Stimulated activated naive CD8-positive, alpha-beta T cell treated with anti-CD3 and anti-CD28 coated beads, Interleukin-15, Interleukin-2, amounts not matched to agents 100 U/mL and 50 U/mL, for 24 hours (primary cell): ENCODE results near the gene UBP1.
"Not testable (repeated sequence)": the region's sequence is repeated elsewhere in the genome, so short reads cannot be mapped to it uniquely, and the experiment has no call there.

Source experiments
- ATAC-seq: fragments of 150-1000 bp; cut with Tn5 transposase; one replicate; pipeline ENCODE4 v1.10.0; 2021
- DNase-seq: peaks from one replicate; pipeline ENCODE4 v3.0.0; 2021

UBP1 gene, protein sequence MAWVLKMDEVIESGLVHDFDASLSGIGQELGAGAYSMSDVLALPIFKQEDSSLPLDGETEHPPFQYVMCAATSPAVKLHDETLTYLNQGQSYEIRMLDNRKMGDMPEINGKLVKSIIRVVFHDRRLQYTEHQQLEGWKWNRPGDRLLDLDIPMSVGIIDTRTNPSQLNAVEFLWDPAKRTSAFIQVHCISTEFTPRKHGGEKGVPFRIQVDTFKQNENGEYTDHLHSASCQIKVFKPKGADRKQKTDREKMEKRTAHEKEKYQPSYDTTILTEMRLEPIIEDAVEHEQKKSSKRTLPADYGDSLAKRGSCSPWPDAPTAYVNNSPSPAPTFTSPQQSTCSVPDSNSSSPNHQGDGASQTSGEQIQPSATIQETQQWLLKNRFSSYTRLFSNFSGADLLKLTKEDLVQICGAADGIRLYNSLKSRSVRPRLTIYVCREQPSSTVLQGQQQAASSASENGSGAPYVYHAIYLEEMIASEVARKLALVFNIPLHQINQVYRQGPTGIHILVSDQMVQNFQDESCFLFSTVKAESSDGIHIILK

DNA sequence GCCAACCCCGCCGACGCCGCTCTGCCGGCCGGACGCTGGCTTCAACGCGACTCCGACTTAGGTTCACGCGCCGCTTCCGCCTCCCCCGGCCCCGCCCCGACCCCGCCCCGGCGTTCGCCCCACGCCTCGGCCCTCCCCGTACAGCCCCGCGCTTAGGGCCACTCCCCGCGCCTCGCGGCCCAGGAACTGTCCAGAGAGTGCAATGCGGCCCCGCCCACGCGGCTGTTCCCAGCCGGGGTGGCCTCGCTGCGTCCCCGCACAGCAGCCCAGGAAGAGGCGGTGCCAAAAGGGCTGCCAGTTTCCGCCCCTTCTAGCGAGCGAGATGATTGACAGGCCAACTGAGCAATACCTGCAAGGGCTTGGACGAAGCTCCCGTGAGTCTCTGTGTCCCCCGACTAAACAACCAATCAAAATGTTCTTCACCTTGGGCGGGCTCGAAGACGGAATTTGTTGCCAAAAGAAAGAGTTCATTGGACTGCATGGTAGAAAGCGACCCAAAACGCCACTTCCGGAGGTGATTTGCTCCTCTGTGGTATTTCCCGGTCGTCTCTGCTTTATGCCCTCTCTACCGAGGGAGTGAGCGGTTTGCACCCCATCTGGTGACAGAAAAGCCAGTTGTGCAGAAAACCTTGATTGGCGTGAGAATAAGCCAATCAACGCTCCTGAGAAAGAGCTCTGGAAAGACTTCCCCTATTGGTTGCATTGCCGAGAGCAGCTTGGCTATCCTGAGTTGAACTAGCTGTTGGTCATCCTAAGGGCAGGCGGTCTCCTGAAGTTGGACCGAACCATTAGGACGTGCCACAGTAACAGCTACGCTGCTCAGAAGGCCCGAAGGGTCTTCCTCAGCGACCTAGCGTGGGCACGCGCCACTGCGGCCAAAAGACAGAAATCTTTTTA lies at the start of gene UBP1:
Gene UBP1 (minus strand): TSS at position 78 of the 897 bp plus-strand sequence. CDS start 557 bp downstream, outside the sequence.
- ATAC-seq (peak; percentile 93), DNase-seq (peak; percentile 99)

DNA sequence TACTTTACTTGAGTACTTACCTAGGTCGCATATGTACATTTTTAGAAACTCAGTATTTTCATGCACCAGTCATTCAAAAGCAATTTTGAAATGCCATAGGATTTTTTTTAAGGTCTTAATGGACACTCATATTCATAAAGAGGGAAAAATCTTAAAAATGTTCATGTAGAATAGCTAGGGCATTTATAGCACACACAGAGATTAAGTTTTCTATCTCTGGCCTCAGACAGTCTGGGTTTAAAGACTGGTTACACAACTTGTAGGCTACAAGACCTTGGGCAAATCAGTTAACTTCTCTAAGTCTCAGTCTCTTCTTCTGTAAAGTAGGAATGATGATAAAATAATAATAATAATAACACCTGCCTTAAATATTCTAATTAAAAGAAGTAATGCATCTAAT lies 48.5 kb upstream of the UBP1 start:
- DNase-seq (no peak), ATAC-seq (no peak)

DNA sequence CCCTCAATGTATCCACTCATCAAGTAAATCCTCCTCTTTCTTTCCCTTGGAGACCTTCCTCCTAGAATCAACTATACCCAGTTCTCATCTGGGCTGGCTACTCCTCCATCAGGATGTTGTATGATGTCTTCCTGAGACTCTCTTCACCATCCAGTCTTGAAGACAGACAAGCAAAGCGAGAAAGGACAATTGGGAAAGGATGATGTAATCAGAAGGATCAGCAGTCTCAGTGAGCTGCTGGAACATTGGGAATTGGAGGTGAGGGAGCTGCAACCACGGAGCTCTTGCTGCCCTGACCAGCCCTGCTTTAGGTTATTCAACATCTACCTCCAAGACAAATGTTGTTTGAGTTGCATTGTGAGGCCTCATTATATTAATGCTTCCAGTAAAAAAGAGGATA lies 48.0 kb upstream of the UBP1 start:
- ATAC-seq (no peak), DNase-seq (no peak)

DNA sequence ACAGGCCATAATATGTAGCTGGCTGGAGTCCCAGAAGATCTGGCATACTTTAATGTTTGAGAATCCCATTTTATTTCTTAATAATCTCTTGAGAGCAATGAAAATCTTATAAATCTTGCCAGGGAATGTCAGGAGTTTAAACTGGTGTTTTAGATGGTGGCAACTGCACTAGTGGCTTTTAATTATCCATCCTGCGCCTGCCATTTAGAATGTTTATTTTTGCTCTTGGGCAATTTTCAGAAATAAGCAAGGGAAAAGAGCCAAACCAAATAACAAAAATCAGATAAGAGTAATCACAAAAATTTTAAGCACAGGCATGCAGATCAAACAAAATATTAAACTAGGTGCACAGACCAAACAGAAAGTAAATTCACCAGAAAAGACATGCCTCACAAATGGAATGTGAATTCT lies 41.9 kb upstream of the UBP1 start:
- no peak for ATAC-seq

DNA sequence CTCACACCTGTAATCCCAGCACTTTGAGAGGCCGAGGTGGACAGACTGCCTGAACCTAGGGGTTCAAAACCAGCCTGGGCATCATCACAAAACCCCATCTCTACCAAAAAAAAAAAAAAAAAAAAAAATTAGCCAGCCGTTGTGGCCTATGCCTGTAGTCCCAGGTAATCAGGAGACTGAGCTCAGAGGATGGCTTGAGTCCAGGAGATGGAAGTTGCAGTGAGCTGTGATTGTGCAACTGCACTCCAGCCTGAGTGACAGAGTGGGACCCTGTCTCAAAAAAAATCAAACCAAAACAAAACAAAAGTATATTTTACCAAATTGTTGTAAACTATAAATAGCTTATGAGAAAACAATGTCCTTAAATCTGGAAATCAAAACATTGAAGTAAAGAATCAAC lies 34.7 kb upstream of the UBP1 start:
- ATAC-seq: no peak

More for the DNA sequence above, 41.9 kb upstream of the UBP1 start:
- DNase-seq: no peak

DNA sequence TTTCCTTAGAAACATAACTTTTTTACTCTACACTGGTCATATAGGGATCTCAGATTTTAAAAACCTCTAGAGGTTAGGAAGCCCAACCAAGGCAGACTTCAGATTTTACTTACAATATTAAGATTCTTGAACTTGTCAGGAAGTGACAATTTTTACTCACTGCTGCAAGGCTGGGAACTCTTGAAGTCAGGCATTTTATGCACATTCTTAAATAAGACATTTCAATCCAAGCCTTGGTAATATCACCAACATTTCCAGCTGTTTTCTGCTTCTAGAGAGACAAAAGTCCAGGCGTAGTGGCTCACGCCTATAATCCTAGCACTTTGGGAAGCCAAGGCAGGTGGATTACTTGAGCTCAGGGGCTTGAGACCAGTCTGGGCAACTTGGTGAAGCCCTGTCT lies 33.6 kb upstream of the UBP1 start:
- no peak for DNase-seq
- no peak for ATAC-seq

More for the DNA sequence above, 34.7 kb upstream of the UBP1 start:
- DNase-seq: no peak

DNA sequence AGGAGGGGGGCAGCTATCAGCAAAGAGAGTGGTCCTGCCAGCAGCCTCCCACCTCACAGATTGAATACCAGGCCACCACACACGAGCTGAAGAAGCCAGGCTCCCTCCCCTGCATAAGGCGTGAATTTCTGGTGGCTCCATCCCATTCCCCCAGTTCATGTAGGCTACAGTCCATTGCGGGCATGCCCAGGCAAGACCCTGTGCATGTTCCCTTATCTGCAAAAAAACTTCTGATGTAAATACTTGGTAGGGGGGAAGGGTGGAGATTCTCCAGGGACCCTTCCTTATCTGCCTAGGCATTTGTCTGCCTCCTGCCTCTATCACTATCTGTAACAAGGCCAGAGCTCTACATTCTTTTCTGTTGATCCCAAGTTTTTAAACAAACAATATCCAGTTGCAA lies 27.6 kb upstream of the UBP1 start:
- DNase-seq: no peak
- ATAC-seq: no peak

DNA sequence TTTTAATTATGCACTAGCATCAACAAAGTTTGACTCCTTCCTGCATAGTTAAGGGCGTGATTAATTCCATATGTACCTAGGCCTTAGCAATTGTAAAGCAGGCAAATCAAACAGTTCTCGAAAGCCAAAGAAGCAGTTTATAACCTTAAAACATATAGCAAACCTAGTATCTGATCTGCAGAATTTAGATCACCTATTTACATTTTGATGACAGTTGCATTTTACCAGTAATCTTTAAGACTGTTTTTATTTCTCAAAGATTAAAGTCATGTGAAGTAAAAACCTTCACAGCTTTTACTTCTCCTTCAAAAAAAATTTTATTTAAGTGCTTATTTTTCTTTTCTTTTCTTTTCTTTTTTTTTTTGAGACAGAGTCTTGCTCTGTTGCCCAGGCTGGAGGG lies 20.9 kb upstream of the UBP1 start:
- ATAC-seq (no peak), DNase-seq (no peak)

DNA sequence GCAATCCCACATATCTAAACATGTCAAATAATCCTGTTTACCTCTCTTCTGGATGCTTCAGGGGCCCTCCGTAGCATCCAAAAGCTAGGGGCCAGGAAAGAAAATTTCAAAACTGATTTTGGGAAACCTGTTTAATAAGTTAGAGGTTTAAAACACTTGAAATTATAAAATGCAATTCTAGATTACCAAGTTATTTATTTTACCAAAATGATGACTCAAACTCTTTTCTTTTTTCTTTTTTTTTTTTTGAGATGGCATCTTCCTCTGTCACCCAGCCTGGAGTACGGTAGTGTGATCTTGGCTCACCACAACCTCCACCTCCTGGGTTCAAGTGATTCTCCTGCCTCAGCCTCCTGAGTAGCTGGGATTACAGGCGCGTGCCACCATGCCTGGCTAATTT lies 19.4 kb upstream of the UBP1 start:
- ATAC-seq, DNase-seq: not testable (repeated sequence)

DNA sequence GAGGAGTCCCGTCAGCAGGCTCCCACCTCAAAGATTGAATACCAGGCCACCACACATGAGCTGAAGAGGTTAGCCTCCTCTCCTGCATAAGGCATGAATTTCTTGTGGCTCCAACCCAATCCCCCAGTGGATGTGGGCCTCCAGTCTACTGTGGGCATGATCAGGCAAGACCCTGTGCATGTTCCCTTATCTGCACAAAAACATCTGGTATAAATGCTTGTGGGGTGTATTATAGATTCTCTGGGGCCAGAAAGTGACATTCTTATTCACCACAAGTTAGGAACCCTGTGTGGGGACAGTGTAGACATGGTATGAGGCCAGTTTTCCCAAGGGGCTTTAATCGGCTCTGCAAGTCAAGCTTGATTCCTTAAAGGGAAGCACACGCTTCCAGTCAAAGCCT lies 18.2 kb upstream of the UBP1 start:
- ATAC-seq (no peak), DNase-seq (no peak)

DNA sequence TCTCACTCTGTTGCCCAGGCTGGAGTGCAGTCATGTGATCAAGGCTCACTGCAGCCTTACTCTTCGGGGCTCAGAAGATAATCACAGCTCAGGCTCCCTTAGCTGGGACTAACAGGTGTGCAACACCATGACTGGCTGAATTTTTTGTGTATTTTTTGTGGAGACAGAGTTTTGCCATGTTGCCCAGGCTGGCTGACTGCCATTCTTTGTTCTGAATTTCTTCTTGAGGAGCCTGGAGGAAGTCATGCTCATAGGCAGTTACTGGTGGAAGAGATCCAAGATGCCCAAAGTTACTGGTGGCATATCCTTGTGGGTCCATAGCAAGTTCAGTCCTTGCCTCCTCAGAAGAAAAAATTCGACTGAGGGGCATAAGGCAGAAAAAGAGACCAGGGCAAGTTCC lies 16.6 kb upstream of the UBP1 start:
- ATAC-seq (no peak), DNase-seq (no peak)

DNA sequence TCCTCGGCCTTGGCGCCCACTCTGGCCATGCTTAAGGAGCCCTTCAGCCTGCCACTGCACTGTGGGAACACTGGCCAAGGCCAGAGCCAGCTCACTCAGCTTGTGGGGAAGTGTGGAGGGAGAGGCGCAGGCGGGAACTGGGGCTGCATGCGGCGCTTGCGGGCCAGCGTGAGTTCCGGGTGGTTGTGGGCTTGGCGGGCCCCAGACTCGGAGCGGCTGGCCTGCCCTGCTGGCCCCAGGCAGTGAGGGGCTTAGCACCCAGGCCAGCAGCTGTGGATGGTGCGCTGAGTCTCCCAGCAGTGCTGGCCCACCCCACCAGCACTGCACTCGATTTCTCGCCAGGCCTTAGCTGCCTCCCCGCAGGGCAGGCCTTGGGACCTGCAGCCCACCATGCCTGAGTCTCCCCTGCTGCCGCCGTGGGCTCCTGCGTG lies 13.1 kb upstream of the UBP1 start:
- ATAC-seq: no peak
- no peak for DNase-seq

DNA sequence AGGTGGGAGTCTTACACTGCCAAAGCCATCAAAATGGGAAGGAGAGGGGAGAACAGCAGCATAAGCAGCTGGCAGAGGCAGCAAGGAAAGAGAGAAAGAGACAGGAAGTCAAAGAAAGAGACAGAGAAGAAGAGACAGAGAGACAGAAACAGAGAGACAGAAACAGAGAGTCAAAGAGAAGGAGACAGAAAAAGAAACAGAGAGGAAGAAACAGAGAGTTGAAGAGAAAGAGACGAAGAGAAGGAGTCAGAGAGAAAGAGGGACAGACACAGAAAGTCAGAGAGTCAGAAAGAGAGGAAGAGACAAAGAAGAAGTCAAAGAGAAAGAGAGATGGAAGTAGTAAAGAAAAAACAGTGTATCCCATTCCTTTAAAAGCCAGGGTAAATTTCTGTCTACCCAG lies 11.8 kb upstream of the UBP1 start:
- not testable (repeated sequence) for ATAC-seq, DNase-seq

DNA sequence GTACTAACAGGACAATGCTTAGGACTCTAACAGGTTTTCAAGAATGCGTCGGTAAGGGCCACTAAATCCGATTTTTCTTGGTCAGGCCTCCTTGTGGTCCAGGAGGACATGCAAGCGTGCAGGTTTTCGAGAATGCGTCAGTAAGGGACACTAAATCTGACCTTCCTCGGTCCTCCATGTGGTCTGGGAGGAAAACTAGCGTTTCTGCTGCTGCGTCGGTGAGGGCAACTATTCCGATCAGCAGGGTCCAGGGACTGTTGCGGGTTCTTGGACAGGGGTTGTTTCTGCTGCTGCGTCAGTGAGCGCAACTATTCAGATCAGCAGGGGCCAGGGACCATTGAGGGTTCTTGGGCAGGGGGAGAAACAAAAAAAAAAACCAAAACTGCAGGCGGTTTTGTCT lies 7.8 kb upstream of the UBP1 start:
- ATAC-seq: no peak

DNA sequence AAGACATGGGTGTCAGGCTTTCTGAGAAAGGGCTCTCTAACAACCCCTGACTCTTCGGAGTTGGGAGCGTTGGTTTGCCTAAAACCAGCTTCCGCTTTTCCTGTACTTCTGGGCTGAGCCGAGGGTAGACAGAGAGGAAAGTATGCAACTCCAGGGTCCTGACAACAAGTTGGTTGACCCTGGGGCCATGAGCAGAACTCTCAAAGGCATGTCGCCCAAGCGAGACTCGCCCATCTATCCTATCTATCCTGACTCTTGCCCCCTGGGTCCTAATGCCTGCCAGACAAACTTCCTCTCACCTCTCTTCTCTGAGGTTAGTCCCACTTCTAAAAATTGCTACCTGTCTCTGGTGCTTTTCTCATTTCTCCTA lies 7.0 kb upstream of the UBP1 start:
- DNase-seq, ATAC-seq: not testable (repeated sequence)

More for the DNA sequence above, 7.8 kb upstream of the UBP1 start:
- no peak for DNase-seq

DNA sequence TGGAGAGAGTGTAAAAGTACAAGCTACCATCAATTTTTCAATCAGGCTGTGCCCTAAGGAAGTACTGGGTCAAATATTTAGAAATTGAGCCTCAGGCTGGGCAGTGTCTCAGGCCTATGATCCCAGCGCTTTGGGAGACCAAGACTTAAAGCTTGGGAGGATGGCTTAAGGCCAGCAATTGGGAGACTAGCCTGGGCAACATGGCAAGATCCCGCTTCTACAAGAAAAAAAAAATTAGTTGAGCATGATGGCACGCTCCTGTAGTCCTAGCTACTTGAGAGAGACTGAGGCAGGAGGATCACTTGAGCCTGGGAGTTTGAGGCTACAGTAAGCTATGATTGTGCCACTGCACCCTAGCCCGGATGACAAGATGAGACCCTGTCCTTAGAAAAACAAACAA lies 2.0 kb upstream of the UBP1 start:
- DNase-seq: no peak

DNA sequence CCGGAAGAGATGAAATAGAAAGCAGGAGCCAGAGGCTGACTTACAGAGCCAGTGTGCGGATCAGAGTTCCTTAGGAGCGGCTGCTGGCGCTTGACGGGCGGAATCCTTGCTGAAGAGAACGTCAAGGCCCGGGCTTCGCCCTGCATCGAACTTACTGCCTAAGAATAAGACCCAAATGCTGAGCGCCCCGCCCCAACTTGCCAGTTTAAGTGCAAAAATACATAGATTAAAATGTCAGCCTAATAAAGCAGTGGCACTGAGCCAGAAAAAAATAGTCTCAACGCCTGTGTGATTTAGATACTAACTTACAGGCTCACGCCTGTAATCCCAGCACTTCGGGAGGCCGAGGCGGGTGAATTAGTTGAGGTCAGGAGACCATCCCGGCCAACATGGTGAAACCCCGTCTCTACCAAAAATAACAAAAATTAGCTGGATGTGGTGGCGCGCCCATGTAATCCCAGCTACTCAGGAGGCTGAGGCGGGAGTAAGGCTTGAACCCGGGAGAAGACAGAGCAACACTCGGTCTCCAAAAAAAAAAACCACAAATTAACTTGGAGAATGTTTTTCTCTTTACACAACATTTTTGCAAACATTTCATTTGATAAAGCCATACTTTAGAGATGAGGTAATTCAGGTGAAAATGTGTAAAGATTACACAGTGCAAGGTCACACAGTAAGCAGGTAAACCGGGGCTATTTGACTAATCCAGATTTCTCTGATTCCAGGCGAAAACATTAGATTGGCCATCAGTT lies 1.2 kb upstream of the UBP1 start:
- ATAC-seq (peak; percentile 0), DNase-seq (no peak)

More for the DNA sequence above, 2.0 kb upstream of the UBP1 start:
- ATAC-seq: no peak

DNA sequence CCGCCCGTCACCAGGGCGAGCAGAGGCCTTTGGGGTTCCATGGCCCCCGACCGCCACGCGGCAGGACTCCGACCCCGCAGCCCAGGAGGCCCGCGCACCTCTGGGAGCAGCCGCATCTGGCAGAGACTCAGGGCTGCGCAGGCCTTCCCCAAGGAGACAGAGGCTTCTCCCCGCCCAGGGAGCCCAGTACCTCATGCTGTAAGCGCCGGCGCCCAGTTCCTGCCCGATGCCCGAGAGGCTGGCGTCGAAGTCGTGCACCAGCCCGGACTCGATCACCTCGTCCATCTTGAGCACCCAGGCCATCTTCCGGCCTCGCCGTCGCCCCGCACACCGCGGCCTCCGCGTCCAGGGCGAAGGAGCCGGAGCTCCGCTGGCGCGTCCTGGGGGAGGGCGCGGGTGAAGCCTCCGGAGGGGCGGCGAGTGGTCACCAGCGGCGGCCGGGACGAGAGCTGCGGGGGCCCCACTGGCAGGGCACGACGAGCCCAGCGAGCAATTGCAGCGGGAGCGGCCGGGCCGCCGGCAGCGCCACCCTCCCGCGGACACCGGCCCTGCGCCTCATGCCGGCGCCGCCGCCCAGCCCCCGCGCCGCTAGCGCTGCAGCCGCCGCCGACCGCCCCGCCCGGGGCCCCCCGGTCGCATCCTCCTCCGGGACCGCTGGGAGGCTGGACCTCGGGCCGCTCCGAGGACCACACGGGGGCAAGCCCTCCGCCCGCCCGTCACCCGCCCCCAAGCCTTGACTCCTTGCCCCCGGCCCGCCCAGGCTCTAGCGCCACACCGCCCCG lies 468 bp downstream of the UBP1 start:
- DNase-seq: peak; percentile 51
- no peak for ATAC-seq

DNA sequence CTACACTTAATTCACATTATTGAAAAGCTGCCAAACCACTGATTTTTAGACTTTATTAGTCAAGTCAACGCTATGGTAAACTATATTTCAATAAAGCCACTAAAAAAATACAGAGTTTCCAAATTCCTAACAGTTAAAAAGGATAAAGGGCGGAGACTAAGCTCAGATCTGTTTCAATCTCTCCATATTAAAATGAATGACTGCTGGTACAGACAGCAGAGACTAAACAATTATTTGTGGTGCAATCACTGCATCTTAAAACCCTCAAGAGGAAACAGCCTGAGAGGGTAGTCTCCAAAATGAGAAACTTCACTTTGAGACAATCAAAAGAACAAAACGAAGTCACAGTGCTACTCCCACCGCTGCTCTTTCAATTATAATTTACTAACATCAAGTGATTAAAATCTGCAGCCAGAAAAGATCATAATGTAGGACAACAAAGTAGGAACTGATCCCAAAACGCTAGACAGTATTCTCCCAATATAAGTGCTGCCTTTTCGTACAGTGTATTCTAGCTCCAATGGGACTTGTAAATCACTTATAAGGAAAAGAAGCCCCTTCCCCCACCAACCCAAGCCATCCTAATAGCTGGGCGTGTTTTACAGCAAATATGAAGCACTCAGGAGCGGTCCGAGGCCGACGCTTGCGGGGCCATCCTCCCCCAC lies 1.2 kb downstream of the UBP1 start:
- ATAC-seq: no peak
- no peak for DNase-seq

DNA sequence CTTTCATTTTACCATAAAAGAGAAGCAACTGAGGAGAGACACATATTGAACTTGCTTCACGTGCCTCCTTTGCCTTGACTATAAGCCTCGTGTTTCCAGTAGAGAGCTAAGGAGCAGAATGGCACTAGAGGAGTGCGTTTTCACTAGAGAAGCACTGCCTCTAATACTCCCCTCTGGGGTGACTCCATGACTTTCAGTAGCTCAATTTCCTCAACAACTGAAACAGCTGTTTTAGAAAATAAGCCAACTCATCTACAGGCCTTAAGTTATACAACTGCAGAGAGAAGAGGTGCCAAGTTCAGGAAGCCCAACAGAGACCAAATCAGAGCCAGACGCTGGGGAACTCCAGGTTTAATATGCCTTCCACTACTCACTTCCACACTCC lies 1.9 kb downstream of the UBP1 start:
- DNase-seq (no peak), ATAC-seq (no peak)
